EL (cell line): Measurements from ENCODE around the gene DNAJC3.
"Not testable (repeated sequence)": the region's sequence is repeated elsewhere in the genome, so short reads cannot be mapped to it uniquely, and the experiment has no call there.

Experiments used
- DNase-seq: peaks from one replicate; pipeline ENCODE4 v3.0.0-alpha.2; 2016

The DNAJC3 gene

DNA sequence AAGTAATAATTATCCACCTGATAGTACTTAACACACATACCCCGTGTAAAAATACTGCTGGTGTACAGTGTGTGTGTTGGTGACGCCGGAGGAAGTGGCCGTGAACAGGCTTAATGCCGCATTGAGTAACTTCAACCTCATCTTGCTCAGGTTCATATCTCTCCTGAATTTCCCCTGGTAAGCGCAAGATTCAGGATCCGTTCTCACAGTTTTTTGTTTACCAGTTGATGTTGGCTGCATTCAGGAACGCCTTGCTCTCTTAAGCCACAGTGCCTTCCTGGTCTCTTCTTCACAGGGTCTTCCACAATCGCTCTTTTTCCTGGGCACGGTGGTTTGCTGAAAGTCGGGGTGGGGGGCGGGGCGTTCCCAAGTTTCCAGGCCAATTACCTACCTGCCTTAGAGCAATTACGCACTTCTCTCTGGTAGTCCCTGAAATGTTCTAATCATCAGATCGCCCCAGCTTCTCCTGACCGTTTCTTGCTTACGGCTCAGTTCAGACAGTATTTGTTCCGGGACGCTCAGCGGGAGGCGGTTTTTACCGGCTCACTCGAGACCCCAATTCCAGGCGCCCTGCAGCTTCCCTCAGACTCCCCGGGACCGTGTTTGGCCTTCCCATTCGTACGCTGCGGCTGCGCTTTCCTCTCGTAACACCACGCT, 706 bp upstream of the DNAJC3 start:
- peak; percentile 42 for DNase-seq

DNA sequence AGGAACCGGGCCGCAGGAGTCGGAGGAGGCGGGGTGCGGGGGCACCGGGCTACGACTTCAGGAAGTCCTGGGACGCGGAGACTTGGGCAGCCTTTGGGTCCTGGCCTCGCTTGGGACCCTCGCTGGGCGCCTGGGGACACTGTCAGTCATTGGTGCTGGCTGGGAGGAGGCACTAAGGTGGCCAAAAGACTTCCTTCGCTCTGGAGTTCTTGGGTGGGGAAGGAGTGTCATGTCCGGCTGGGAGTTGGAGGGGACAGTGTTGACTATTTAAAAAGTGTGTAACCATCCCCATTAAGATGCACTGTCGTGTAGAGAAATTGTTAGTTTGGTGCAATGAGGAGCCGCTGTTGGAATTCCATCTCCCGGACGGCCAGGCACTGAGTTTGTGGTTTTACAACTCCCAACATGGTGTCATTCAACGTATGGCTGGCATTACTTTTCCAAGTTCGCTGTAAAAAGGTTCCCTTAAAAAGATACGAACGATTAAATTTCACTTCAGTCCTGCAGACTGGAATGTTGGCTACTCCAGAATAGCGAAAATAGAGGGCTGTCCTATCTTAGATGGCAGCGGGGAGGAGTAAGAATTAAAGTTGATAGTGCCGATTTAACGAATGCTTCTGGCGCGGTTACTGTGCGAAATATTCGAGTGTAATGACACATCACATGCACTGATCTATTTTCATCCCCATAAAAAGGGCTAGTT, 776 bp downstream of the DNAJC3 start:
- DNase-seq, result peak; percentile 44

DNA sequence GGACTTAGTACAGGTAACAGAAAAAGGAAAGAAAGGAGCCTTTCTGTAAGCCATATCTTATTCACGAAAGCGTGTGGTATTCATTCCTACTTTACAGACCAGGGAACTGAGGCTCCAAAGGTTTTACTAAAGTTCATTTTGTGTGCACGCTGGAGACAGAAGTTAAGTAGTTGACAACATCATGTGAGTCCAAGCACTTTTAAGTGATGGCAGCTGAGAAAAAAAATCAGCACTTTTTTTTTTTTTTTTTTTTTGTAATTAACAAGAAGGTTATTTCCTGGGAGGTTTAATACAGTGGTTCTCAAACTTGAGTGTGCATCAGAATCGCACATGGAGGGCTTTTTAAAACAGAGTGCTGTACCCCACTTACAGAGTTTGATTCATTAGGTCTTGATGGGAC, 2.0 kb downstream of the DNAJC3 start:
- no peak for DNase-seq

DNA sequence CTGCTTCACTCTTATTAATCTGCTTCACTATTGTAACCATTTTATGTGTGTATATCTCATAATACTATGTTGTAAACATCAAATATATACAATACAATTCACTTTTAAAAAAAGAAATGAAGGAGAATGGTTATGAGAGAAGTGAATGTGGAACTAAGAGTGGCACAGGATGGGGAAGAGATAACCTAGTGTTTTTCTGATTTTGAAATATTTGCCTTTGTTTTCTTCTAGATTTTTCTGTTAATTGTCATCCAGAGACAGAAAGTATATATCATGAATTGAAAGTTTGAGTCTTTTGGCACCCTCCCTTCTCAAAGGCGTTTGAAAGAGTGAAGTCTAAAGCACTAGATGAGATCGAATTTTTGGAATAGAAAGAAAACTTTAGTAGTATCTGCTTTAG, 2.8 kb downstream of the DNAJC3 start:
- DNase-seq, result no peak

DNA sequence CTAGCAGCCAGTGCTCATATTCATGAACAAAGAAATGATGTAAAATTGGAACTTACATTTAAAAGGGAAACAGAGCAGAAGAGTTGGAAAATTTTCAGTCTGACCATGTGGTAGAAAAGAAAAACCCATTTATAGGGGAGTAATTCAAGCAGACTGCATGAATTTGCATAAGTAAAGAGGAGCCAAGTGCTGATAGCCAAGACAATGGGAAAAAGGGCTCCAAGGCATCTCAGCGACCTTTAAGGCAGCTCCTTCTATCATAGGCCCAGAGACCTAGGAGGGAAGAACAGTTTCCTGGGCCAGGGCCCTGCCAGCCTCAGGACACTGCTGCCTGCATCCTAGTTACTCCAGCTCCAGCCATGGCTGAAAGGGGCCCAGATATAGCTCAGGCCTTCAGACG, 7.5 kb downstream of the DNAJC3 start:
- no peak for DNase-seq

DNA sequence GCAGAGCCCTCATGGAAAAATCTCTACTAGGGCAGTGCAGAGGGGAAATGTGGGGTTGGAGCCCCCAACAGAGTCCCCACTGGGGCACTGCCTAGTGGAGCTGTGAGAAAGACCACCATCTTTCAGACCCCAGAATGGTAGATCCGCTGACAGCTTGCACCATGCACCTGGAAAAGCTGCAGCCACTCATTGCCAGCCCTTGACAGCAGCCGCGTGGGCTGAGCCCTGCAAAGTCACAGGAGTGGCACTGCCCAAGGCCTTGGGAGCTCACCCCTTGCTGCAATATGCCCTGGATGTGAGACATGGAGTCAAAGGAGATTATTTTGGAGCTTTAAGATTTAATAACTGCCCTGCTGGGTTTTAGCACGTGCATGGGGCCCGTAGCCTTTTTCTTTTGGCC, 8.0 kb downstream of the DNAJC3 start:
- DNase-seq, result not testable (repeated sequence)

DNA sequence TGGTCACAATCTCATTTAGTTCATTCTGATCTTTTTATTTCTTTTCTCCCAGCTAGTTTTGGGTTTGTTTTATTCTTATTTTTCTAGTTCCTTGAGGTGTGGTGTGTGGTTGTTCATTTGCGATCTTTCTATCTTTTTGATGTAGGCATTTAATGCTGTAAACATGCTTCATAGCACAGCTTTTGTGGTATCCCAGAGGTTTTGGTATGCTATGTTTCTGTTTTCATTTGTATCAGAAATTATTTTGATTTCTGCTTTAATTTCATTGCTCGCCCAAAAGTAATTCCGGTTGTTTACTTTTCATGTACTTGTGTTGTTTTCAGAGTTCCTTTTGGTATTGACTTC, 12.6 kb downstream of the DNAJC3 start:
- DNase-seq, result no peak

DNA sequence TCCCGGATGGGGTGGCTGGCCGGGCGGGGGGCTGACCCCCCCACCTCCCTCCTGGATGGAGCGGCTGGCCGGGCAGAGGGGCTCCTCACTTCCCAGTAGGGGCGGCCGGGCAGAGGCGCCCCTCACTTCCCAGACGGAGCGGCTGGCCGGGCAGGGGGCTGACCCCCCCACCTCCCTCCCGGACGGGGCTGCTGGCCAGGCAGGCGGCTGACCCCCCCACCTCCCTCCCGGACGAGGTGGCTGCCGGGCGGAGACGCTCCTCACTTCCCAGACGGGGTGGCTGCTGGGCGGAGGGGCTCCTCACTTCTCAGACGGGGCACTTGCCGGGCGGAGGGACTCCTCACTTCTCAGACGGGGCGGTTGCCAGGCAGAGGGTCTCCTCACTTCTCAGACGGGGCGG, 14.0 kb downstream of the DNAJC3 start:
- not testable (repeated sequence) for DNase-seq

DNA sequence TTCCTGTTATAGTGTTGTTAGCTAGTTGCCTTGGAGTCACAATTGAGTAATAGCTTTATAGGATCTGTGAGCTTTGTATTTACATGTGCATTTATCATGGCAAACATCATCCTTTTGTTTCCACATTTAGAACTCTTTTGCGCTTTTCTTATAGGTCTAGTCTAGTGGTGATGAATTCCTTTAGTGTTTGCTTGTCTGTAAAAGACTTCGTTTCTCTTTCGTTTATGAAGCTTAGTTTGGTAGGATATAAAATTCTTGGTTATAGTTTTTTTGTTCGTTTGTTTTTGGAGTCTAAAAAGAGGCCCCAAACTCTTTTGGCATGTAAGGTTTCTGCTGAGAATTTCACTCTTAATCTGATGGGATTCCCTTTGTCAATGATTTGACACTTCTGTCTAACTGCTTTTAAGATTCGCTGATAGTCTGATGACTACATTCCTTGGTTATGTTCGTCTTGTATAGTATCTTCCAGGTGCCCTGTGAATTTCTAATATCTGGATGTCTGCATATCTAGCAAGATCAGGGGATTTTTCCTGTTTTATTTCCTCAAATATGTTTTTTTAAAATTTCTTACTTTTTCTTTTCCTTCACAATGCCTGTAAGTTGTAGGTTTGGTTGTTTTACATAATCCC, 20.2 kb downstream of the DNAJC3 start:
- DNase-seq, result no peak

DNA sequence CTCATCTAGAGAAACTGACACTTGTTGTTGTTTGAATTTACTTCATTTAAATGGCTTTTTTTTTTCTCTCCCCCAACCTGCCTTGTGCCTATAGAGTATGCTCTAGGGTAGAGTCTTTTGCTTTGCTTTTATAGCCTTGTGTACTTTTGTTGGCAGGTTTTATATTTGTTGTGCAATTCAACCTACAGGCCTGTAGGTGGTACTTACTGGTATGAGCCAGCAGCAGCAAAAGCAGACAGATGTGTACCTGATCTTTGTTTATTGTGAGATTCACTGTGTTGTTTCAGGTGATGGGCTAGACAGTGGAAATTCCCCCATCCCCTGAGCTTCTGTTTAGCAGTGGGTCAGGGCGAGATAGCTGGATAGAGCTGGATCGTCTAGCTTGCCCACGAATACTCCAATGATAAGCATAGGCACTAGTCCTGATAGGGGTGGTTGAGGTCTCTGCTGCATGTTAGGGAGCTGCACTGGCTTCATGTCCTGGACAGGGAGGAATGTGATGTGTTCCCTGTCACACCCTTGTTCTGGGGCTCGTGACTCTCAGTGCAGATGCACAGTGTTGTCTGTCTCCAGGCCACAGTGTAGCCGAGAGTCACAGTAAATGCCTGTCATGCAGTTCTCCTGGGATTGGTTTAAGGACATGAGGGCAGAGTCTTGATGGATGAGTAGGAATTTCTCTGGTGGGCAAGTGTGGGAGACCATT, 21.3 kb downstream of the DNAJC3 start:
- DNase-seq, result no peak

DNA sequence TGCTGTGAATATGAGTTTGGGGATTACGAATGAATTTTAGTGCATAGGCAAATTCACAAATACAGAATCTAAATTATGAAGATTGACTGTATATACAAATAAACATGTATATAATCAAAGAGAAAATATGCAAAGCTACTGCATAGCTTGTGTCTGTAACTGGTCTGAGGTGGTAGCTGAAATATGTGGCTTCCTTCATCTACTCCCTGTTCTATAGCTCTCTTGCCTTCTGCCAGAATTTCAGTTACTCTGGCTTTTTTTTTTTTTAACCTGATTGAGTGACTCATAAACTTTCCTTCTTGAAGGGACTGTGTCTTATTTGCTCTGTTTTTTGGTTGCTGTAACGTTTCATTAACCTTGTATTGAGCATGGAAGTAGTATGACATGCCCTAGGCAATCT, 26.6 kb downstream of the DNAJC3 start:
- no peak for DNase-seq

DNA sequence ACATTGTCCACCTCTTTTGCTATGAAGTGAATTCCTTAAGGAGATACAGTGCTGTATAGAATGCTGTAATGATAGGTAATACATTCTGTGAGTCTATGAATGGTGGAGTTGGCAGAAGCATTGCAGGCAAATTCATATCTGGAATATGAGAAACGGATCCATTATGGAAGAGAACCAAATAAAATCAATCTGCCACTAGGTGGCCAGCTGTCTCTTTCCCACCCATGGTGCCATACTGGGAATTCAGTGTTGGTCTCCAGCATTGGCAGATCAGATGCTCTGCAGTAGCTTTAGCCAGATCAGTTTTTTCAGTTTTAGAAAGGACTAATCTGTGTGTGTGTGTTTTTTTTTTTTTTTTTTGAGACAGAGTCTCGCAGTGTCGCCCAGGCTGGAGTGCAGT, 27.6 kb downstream of the DNAJC3 start:
- peak; percentile 13 for DNase-seq

DNA sequence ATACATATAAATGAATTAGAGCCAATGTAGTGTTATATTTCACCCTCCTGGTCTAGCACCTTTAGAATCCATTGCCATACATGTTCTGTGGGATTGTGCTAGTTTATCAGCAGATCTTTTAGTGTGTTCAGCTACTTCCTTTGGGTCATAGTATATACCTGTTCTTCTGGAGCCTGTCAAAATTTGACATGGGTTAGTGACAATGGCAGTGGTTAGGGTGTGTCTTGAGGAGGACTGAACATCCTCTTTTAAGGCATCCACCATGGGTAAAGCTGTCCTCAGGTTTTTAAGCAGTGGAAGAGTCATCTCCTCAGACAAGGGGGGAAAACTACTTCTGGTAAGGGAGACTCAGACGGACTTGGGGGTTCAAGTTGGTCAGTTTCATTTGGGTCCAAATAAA, 29.4 kb downstream of the DNAJC3 start:
- no peak for DNase-seq

DNA sequence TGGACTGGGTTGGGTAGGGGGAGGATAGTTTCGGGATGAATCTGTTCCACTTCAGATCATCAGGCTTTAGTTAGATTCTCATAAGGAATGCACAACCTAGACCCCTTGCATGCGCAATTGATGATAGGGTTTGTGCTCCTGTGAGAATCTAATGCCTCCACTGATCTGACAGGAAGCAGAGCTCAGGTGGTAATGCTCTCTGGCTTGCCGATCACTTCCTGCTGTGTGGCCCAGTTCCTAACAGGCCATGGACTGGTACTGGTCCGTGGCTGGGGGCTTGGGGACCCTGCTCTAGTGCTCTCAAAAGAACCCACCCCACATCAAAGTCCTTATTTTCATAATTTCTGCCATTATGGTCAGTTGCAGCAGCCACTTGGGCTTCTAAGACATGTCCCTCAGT, 30.1 kb downstream of the DNAJC3 start:
- DNase-seq, result no peak

DNA sequence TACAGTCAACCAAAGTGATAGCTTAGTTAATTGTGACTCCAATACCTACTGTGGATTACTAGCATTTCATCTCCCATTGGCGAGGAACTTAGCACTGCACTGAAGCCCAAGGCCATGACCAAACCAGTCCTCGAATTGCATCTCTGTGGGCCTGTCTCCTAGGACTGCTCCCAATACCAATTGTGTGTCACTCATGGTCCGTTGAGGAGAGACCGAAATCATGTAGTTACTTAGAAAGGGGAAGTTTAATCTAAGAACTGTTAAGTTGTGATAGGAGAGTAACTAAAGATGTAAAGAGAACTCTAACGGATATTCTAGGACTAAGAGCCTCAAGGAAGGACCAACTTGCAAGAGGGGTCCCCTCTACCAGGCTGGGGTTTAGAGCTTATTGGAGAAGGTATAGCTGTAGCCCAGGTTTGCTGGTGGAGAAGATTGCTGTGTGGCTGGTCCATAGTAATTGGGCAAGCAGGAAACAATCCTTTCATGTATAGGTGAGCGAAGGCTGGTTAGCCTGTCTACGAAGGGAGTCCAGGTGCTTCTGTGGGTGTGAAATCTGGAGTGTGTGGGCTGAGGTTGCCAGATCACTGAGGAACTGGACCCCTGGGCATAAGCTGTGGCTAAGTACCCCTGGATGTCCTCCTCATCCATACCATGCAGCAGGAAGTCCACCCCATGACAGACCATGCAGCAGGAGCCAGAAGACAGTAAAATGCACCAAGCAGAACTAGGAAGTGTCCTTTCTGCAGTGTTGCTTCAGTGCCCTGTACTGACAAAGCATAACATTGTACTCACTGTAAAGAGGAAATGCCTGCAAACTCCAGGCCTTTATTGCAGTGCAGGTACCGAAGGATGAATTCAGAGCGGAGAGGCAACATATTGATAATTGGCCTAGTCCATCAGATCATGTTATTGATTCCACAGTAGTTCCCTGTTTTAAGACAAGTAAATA, 30.8 kb downstream of the DNAJC3 start:
- no peak for DNase-seq

DNA sequence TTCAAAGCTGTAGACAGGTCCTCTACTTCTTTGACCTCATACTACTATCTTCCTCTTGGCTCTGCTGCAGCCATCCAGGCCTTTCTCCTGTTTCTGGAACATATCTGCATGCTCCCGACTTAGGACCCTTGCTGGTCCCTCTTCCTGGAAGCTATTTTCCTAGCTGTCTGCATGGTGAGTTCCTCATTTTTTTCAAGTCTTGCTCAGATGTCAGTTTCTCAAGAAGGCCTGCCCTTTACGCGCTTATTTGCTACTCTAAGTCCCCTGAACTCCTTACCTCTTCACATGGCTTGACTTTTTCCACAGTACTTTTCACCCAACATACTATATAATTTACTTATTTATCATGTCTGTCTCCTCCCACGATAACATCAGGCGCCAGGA, 31.4 kb downstream of the DNAJC3 start:
- DNase-seq, result no peak

DNA sequence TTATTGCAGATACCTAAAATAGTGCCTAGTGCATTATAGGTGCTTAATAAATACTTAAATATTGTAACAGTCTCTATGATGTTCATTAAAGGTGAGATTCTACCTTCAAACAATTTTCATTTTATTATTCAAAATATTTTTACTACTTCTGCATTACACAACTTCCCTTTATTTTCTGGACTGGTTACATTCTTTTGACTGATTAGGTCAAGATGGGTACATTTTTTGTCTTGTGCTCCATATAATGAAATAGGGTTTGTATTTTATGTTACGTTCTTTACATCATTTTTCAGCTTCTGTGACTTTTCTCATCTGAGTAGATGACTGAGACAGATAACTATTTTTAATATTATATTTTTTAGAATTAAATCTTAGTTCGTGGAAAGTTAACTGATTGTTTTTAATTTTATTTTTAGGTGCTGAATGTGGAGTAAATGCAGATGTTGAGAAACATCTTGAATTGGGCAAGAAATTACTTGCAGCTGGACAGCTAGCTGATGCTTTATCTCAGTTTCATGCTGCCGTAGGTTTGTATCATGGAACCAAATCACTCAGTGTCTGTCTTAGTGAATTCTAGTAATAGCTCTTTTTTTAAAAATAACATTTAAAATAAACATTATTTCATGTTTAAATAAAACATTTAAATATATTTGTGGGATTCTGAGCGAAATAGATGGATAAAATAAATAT, 32.0 kb downstream of the DNAJC3 start:
- no peak for DNase-seq

DNA sequence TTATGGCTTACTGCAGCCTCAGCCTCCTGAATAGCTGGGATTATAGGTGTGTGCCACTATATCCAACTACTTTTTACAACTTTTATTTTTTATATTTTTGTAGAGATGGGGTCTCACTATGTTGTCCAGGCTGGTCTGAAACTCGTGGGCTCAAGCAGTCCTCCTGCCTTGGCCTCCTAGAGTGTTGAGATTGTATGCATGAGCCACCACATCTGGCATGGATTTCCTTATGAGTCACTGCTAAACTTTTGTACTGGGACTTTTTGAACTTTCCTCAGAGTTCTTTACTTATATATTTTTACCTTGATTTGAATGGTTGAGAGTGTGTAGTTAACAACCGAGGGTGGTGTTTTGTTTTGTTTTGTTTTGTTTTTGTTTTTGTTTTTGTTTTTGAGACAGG, 33.4 kb downstream of the DNAJC3 start:
- peak; percentile 58 for DNase-seq

DNA sequence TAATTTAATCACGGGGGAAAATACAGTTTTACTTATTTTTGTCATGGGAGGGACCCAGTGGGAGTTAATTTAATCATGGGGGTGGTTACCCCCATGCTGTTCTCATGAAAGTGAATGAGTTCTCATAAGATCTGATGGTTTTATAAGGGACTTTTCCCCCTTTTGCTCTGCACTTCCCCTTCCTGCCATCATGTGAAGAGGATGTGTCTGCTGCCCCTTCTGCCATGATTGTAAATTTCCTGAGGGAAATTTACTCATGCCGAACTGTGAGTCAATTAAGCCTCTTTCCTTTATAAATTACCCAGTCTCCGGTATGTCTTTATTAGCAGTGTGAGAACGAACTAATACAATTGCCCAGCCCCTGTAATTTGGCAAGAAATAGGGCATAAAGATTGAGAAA, 35.9 kb downstream of the DNAJC3 start:
- DNase-seq, result not testable (repeated sequence)

DNA sequence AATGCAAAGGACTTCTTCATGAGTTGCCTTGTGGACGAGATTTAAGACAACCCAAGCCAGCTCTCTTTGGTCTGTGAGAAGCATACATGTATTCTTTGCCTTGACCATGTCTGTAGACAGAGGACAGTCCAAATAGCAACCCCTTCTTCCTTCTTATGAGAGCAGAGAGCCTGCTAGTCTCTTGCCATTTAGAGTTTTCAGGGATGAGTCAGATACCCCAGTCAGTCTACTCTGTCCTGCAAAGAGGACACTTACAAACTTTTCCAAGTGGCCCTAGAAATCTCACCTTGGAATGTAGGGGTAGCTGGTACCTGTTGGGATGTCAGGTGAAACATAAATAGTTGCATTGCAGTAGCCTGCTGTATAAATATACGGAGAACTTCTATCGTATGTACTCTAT, 36.7 kb downstream of the DNAJC3 start:
- peak; percentile 44 for DNase-seq

DNA sequence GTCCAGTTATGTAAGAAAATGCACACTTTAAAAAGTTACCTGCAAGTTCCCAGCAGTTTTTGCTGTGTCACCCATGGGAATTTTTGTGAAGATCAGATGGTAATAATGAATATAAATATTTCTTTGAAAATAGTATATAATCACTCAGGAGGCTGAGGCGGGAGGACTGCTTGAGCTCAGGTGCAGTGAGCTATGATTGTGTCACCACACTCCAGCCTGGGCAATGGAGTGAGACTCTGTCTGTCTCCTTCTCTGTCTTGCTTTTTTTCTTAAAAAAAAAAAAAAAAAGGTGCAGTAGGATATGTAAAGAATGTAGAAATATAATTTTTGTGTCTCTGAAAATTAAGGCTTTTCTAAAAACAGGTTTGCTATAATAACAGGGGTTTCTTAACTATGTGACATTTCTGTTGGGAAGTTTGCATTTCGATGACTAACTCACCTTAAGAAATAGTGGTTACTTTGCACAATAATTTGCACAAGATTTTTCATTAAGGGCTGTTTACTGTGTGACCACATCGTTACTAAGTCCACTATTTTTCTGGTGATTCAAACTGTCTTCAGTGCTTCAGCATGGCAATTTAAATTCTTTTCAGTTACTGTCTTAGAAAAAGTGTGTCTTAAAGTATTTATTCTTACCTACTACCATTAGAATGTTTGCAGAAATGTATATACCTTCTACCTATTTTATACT, 37.3 kb downstream of the DNAJC3 start:
- peak; percentile 64 for DNase-seq

DNA sequence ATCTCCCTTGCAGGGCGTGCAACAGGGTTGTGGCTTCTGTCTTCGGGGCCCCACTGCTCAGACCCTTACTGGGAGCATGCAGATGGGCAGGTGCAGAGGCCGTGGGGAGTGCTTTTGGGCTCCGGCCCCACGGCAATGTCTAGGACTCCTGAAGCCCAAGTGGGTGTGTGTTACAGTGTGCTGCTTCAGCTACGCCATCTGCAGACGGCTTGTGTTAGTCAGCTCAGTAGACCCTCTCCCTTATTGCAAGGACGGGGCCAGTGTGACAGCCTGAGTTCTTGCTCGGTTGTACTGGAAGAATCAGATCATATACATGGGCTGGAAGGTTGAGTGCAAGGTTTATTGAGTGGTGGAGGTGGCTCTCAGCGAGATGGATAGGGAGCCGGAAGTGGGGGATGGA, 39.3 kb downstream of the DNAJC3 start:
- DNase-seq, result no peak
